D721Med (cell line): Measurements from ENCODE around the gene GFRA4.
"Not testable (repeated sequence)": the region's sequence is repeated elsewhere in the genome, so short reads cannot be mapped to it uniquely, and the experiment has no call there.

Experiments
- DNase-seq: peaks from one replicate; pipeline ENCODE4 v3.0.0; 2011; ENCODE audit warnings: low spot score; ENCODE audit not compliant: insufficient read length
- FAIRE-seq: peaks from 2 replicates; lab custom pipeline; 2011; peaks lifted over from hg19 to GRCh38; lab: Jason Lieb, UNC
- TF ChIP-seq, protein P1 (sequence below): IDR thresholded peaks from 2 replicates; pipeline ENCODE4 v1.5.1; 2012; ENCODE audit warnings: mild to moderate bottlenecking, control low read depth; ENCODE audit not compliant: insufficient read depth; ENCODE audit errors: missing control alignments

The GFRA4 gene

DNA sequence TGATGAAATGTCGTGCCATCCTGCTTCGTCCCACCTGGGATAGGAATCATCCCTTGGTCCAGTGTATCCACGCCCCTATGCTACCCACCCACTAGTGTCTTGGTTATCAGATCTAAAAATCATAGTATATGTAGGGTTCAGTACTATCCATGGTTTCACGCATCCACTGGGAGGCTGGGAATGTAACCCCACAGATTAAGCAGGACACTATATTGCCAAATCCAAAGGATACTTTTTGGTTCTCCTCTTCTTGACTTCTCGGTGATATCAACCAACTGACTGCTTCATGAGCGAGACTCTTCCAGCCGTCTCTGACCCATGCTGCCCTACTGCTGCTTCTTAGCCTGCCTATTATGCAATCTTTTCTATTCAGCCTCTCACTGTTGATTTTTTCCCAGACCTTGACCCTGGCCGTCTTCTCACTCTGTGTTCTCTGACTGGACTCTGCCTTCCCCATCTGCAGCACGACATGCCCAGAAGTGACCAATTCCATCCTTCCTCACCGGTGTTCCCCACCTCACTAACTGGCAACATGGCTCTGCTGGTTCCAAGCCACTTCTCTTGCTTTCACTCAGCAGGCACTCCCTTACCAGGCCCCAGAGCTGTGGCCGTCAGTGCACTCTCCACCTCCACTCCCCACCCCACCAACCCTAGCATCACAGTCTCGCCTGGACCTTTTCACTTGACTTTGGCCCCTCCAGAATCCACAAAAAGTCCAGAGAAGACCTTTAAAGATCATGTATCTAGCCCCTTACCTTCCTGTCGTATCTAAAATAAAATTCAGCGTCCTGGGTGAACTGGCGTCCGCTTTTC, 34.5 kb downstream of the GFRA4 start:
- TF ChIP-seq, protein P1, sequence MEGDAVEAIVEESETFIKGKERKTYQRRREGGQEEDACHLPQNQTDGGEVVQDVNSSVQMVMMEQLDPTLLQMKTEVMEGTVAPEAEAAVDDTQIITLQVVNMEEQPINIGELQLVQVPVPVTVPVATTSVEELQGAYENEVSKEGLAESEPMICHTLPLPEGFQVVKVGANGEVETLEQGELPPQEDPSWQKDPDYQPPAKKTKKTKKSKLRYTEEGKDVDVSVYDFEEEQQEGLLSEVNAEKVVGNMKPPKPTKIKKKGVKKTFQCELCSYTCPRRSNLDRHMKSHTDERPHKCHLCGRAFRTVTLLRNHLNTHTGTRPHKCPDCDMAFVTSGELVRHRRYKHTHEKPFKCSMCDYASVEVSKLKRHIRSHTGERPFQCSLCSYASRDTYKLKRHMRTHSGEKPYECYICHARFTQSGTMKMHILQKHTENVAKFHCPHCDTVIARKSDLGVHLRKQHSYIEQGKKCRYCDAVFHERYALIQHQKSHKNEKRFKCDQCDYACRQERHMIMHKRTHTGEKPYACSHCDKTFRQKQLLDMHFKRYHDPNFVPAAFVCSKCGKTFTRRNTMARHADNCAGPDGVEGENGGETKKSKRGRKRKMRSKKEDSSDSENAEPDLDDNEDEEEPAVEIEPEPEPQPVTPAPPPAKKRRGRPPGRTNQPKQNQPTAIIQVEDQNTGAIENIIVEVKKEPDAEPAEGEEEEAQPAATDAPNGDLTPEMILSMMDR, result no peak
- no peak for DNase-seq
- no peak for FAIRE-seq

DNA sequence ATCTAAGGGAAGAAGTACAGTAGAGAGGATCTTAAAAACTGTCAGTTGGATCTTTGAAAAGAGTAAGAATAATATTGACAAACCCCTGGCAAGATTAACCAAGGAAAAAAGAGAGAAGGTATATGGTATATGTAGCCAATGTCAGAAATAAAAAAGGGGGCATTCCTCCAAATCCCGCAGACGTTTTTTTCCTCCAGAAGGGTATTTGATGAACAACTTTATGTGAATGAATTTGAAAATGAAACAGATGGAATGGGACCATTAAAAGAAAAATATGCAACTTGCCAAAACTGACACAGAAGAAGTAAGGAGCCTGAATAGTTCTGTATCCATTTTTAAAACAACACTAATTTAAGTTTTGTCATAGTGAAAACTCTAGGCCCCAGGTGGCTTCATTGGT, 35.7 kb downstream of the GFRA4 start:
- FAIRE-seq (no peak), DNase-seq (no peak)
- TF ChIP-seq, protein P1, result no peak

DNA sequence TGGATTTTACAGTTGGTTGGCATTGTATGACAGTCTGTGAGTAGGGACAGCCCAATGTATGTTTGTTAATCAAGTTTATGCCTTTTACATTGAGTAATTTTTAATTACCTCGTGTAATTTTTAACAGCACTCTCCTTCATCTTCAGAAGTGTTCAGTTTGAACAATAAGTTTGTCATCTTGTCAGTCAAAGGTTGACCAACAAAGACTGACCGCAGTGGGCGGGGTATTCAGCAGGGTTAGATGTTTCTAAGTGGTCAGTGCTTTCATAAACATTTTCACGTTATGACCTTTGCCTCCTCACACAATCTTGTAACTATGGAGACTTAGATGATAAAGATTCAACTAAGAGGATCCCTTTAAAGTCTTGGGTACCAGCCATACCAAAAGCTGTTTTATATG, 40.8 kb downstream of the GFRA4 start:
- TF ChIP-seq, protein P1, result no peak
- FAIRE-seq, result no peak

DNA sequence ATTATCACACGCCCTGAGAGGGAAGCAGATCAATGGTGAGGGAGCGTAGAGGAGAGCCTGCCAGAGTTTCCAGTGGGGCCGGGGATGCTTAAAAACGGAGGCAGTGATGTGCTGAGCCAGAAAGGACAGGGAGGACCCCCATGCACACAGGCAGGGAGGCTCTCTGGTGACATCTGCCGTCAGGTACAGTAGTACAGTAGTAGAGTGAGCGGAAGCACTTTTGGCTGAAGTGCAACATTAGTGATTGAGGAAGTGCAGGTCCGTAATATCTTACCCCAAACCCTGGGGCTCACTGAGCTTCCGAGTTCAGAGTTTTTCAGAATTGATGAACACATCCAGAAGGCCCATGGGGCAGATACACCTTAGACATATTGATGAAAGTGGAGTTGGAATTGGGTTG, 42.1 kb downstream of the GFRA4 start:
- TF ChIP-seq, protein P1, result no peak
- DNase-seq (no peak), FAIRE-seq (no peak)

More for the DNA sequence above, 40.8 kb downstream of the GFRA4 start:
- no peak for DNase-seq

DNA sequence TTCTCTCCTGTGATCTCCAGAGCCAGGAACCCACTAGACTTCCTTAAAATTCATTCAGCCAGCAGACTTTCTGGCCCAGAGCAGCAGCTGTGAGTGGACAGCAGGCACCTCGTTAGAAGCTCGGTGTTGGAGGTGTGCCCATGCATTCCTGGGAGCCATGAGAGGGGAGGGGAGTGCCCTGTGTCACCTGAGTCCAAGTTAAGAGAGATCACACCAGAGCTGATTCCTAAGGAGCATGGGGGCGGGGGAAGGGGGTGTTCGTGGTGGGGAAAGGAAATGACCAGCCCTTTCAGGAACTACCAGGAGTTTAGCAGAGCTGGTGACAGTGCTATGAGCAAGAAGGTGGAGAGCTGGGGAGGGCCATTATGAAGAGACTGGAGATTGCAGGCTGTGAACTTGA, 46.9 kb downstream of the GFRA4 start:
- TF ChIP-seq, protein P1, result no peak
- DNase-seq, result no peak

DNA sequence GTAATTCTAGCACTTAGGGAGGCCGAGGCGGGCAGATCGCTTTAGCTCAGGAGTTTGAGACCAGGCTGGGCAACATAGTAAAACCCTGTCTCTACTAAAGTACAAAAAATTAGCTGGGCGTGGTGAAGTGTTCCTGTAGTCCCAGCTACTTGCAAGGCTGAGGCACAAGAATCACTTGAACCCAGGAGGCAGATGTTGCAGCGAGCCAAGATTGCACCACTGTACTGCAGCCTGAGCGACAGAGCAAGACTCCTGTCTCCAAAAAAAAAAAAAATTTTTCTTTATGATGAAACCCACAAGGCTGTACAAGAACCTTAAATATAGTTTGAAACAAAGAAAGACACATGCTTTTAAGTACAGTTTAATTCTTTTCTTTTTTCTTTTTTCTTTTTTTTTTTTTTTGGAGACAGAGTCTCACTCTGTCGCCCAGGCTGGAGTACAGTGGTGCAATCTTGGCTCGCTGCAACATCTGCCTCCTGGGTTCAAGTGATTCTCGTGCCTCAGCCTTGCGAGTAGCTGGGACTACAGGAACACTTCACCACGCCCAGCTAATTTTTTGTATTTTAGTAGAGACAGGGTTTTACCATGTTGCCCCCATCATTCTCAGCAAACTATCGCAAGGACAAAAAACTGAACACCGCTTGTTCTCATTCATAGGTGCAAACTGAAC, 47.9 kb downstream of the GFRA4 start:
- FAIRE-seq, DNase-seq: not testable (repeated sequence)

More for the DNA sequence above, 46.9 kb downstream of the GFRA4 start:
- FAIRE-seq, result no peak

DNA sequence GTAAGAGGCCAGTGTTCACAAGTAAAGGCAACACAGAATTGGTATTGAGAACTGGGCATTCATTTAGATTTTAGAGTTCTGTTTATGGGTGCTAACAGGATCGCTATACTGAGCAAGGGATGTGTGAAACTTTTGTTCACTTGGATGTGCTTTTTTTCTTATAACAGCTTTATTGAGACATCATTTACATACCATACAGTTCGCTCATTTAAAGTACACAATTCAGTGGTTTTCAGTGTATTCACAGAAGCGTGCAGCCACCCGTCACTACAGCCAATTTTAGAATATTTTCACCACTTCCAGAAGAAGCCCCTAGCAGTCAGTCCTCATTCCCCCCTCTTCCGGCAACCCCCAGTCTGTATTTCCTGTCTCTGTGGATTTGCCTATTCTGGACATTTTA, 48.7 kb downstream of the GFRA4 start:
- TF ChIP-seq, protein P1, result no peak
- DNase-seq (no peak), FAIRE-seq (no peak)
